GM21576 (cell line): Measurements from ENCODE around the gene C1orf141.
A peak's percentile ranks its signal among the peaks of the same experiment; 100 is the strongest.
"Not testable (repeated sequence)": the region's sequence is repeated elsewhere in the genome, so short reads cannot be mapped to it uniquely, and the experiment has no call there.

Source experiments
- ATAC-seq: cut with Tn5 transposase; IDR thresholded peaks from one replicate; pipeline ENCODE4 v1.9.1; 2021; ENCODE audit warnings: mild to moderate bottlenecking, moderate library complexity; ENCODE audit not compliant: unreplicated experiment

Gene C1orf141

DNA sequence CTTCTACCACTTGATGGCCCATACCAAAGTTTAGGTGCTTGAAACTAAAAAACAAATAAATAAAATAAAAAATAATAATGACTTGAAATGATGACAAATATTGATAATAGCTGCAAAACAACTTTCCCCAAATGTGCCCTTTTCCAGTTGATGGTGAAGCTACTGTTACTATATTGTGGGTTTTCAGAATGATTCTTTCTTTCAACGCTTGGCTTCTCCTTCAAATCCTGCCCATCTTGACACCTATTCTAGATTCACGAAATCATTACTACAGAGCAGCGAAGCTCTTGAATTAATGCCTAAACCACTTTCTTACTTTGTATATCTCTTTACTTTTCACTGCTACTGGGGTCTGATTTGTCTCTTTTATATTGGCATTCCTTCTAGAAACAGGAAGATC is 9.2 kb upstream of the C1orf141 start:
- no peak for ATAC-seq

- no peak for ATAC-seq
These were observed 8.2 kb upstream of the C1orf141 start for GRCh38 chr1:67142931-67143330.

GRCh38 chr1:67141832-67142231 is 7.1 kb upstream of the C1orf141 start:
- not testable (repeated sequence) for ATAC-seq

DNA sequence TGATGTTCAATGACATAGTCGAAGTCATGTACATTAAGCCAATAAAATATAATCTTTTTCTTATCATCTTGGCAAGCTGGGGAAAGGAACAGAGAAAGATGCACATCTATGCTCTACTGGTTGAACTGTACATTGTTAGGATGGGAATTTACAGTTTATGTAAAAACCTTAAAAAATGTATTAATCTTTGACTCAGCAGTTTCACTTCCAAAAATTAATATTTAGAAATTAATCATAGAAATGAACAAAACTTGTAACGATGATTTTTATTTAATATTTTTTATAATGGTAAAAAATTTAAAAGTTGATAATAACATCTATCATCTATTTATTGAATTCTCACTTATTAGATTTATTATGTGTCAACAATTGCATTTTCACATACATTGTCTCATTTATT is 5.7 kb upstream of the C1orf141 start:
- ATAC-seq, result no peak

- no peak for ATAC-seq
These were observed 4.2 kb upstream of the C1orf141 start for GRCh38 chr1:67138813-67139499.

DNA sequence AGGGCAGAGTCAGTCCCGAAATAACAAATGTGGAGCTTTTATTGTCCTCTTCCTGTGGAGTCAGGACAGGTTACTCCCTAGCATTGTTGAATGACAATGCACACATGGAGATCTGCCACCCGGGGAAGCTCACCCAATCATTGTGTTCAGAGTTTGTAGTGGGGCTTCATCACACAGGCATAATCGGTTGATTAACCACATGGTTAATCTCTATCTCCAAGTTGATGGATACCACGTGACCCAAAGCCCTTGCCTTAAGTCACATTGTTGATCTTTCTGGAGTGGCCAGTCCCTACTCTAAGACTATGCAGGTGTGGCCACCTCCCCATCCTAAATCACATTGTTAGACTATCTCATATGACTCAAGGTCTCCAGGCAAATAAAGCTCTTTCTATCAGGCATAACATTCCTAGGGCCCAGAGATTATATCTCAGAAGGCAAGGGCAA is 2.6 kb upstream of the C1orf141 start:
- no peak for ATAC-seq

- ATAC-seq, result no peak
These were observed 584 bp upstream of the C1orf141 start for GRCh38 chr1:67135354-67135753.

- ATAC-seq, result no peak
These were observed 1.6 kb downstream of the C1orf141 start for GRCh38 chr1:67133177-67133576.

DNA sequence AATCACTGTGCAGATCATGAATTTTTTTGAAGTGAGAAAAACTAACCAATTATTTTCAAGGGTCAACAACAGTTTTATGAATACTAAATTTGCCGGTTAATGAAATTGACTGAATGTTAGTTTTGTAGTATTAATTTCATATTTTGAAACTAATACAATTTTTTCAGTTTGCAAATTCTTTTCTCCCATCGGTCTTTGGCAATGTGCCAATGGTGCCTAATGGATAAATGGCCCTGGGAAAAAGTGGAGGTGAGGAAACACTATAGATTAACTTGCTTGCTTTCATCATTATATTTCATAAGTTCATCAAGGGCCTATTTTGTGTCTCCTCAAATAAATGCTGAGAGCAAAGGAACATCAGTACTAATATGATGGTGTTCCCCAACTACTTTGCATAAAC is 4.1 kb downstream of the C1orf141 start:
- no peak for ATAC-seq

DNA sequence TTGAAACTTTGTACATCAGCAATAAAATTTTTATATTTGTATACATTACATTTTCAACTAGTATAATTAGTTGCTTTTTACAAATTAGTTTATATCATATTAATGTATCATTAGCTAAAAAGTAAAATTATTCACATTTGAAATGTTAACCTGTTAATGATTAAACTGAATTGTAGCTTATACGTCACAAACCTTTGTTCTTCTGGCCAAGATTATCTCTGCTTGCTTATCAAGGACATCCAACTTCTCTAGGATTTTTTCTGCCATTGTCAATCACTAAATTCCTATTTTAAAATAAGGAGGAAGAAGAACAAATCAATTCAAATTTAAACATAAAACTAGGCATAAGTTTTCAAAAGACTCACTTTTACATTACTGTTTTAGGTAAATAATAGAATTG is 7.8 kb downstream of the C1orf141 start:
- no peak for ATAC-seq

DNA sequence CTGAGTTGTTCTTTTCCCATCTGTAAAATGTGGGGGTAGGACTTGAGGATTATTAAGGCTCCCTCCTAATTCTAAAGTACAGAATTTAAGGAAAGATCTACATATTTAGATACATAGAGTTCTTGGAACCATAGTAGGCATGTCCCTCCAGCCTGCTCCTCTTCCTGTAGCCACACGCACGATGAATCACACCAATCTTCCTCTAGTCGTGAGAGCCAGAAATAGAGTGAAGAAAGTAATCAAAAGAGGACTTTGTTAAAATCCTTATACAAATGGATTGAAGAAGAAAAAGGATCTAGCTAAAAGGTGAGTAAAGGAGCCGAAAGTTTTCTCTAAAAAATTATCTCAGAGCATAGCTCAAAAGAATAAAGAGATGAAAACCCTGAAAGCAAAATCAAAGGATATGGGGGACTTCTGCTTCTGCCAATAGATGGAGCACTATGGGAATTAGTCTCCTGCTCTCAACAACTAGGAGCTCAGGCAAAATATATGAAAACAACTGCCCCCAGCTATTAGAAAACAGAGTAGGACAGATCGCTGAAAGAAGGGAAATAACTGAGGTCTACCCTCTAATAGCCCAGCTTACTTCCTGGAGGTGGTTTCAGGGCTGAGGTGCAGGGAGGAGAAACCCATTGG is 8.5 kb downstream of the C1orf141 start:
- no peak for ATAC-seq

GRCh38 chr1:67124455-67124854 is 10.3 kb downstream of the C1orf141 start:
- ATAC-seq, result no peak

- no peak for ATAC-seq
These were observed 13.7 kb downstream of the C1orf141 start for GRCh38 chr1:67120855-67121619.

GRCh38 chr1:67118646-67119045 is 16.1 kb downstream of the C1orf141 start:
- no peak for ATAC-seq

DNA sequence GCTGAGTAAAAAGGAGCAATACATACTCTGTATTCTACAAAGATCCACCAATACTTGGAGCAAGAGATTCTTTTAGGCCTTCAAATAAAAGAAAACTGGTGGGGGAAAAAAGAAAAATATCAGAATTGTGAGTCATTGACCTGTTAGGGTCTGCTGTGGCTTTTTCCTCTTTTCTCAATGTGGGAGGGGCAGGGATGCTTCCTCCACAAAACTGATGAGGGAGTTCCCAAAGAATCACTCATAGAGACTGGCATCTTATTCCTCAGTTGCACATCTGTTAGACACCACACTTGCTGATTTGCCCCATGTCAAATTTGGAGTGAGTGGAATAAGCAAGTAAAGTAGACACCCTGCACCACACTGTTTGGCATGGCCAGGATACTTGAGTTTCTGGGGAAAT is 16.6 kb downstream of the C1orf141 start:
- ATAC-seq, result no peak

- ATAC-seq, result no peak
These were observed 20.6 kb downstream of the C1orf141 start for GRCh38 chr1:67114162-67114561.

DNA sequence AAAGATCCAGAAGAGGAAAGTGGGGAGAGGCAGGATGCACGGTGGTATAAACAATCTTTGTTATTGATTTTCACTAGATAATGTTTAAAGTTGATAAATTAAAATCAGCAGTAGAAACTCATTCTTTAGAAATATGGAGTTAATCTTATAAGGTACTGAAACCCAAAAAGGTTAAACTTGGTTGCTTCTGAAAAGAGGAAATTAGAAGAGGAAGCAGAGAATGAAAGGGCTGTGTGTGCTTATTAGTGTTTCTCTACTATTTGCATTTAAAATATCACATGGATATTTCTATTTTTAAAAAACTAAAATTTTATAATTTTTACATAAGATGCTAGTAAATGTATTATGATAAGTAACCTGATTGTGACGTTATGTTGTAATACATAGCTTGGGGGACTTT is 24.4 kb downstream of the C1orf141 start:
- peak; percentile 67 for ATAC-seq

DNA sequence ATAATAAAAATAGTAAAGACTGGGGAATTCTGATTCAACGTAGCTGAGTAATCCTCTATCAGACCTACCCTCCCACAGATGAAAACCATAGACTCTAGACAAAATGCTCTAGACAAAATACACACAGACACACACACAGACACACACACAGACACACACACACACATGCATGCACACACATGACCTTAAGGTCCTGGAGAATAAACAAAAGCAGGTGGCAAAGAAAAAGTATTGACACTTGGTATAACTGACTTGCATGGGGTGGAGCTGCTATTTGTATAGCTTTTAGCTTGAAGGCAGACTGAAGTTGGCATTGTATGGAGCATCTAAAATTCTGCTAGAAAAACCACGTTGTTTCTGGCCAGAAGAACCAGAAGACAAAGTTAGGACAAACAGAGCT is 29.3 kb downstream of the C1orf141 start:
- ATAC-seq, result no peak

DNA sequence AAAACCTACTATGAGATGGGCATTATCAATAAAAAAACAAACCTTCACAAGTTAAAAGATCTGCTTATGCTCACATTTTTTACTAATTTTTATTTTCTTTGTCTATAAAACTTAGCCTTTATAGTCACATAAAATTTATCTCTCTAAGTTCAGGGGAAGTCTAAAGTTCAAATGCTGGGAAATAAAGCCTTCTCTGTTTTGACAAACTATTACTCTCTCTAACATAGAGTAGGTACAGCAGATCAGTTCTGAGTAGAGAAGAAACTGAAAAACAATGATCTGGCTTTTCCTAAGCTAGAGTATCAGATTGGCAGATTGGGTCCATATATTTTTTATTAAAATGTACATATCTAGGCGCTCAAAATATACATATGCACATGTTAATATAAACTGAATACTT is 31.2 kb downstream of the C1orf141 start:
- ATAC-seq, result no peak

GRCh38 chr1:67100833-67101232 is 33.9 kb downstream of the C1orf141 start:
- no peak for ATAC-seq

GRCh38 chr1:67097305-67097704 is 37.5 kb downstream of the C1orf141 start:
- no peak for ATAC-seq

DNA sequence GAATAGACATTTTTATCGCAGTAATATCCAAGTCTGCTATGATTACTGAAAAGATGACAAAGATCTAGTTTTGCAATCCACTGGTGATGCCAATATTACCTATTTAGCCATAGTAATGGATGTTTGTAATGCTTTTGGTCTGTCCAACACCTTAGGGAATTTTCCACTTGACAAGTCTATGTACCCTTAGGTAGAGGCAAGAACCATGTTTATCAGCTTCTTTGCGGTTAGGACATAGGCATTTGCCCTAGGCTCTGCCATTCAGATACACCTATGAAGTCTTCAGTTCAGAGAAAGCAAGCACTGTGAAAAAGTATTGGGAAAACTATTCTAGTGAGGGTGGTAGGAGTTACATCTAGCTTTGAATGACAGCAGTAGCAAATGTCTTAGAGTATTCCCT is 40.6 kb downstream of the C1orf141 start:
- no peak for ATAC-seq
